BJ (cell line): Measurements from ENCODE around the gene KIF3C. TPM values are rescaled to one million over a fixed set of nuclear protein-coding genes. Genes with fewer than 3 reads are reported as not detected.
"Not testable (repeated sequence)": the region's sequence is repeated elsewhere in the genome, so short reads cannot be mapped to it uniquely, and the experiment has no call there.

Experiments used
- CTCF ChIA-PET: fragments of 350-600 bp; formaldehyde crosslinking; extraction: SDS; loops from one replicate; lab custom pipeline; 2021; ENCODE audit warnings: antibody characterized with exemption, inconsistent platforms; lab: Yijun Ruan, JAX
- POLR2A ChIA-PET: fragments of 300-600 bp; sonication (Branson Sonifier 250); formaldehyde crosslinking; extraction: SDS; loops from one replicate; lab custom pipeline; 2021; ENCODE audit warnings: antibody characterized with exemption; lab: Charles Lee
- DNase-seq: peaks from one replicate; pipeline ENCODE4 v3.0.0-alpha.2; 2011; ENCODE audit warnings: low read depth
- H3K27me3 ChIP-seq: 2 replicates; pipeline ENCODE4 v1.6.0; 2011; ENCODE audit warnings: low read length; ENCODE audit not compliant: control insufficient read depth, insufficient read depth
- H3K36me3 ChIP-seq: 2 replicates; pipeline ENCODE4 v1.5.1; 2011; ENCODE audit warnings: low read length; ENCODE audit not compliant: control insufficient read depth, insufficient read depth
- H3K4me3 ChIP-seq: 2 replicates; pipeline ENCODE4 v1.5.1; 2011; ENCODE audit warnings: low read depth, mild to moderate bottlenecking, control low read depth, low read length
- polyA plus RNA-seq: library from polyadenylated mRNA; depleted of rRNA; stranded (reverse); fragments of >200 nt; gene quantifications from 2 replicates; pipeline ENCODE4 v1.2.3, GENCODE V29; 2011
- TF ChIP-seq, protein P1 (sequence below): IDR thresholded peaks from 2 replicates; pipeline ENCODE4 v1.5.1; 2011; ENCODE audit warnings: low read depth, mild to moderate bottlenecking, control low read depth, inconsistent platforms, low read length, moderate library complexity; ENCODE audit not compliant: insufficient read depth

Gene KIF3C
- polyA plus RNA-seq, 1 experiment: 6.6 TPM

DNA sequence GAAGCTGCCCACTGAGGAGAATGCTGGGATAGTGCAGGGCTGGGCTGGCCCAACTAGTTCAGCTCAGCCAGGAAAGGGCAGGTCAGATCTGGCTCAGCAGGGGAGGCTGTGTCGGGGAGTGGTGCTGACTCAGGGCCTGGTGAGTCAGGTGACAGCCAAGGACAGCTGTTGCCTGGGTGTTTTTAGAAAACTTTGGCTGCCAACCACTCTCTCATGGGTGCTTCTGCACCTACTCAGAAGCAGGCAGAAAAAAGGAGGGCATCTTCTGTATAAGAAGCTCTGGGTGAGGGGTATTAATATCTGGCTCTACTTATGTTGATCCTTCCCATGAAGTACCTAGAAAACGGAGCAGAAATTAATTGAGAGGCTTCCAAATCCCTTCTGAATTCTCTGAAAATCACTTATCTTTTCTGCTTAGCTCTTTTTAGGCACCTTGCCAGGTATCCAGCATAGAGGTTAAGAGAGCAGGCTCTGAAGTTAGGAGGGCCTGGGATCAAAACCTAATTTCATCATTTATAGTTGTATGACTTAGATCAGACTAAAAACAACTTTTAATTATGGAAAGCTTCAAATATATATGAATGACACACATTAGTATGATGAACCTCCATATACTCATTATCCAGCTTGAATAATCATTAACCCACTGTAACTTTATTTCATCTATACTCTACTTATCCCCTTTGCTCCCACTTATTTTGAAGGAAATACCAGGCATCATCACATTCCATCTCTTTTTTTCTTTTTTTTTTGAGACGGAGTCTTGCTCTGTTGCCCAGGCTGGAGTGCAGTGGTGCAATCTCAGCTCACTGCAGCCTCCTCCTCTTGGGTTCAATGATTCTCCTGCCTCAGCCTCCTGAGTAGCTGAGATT lies 36.1 kb upstream of the KIF3C start:
- CTCF ChIA-PET: interaction anchor here (0.6 to 1.1 kb wide), 3 partner anchors 13 to 138 kb away, joined by 3 to 5 read pairs (median 3); no protein-coding TSS in a partner anchor
- POLR2A ChIA-PET: no interaction called here
- H3K27me3 ChIP-seq: no peaks in the 10 kb centered on the region
- no peaks in the 10 kb centered on the region for H3K36me3 ChIP-seq
- no peak overlapping the region for H3K4me3 ChIP-seq
- TF ChIP-seq, protein P1, sequence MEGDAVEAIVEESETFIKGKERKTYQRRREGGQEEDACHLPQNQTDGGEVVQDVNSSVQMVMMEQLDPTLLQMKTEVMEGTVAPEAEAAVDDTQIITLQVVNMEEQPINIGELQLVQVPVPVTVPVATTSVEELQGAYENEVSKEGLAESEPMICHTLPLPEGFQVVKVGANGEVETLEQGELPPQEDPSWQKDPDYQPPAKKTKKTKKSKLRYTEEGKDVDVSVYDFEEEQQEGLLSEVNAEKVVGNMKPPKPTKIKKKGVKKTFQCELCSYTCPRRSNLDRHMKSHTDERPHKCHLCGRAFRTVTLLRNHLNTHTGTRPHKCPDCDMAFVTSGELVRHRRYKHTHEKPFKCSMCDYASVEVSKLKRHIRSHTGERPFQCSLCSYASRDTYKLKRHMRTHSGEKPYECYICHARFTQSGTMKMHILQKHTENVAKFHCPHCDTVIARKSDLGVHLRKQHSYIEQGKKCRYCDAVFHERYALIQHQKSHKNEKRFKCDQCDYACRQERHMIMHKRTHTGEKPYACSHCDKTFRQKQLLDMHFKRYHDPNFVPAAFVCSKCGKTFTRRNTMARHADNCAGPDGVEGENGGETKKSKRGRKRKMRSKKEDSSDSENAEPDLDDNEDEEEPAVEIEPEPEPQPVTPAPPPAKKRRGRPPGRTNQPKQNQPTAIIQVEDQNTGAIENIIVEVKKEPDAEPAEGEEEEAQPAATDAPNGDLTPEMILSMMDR: no peak
- DNase-seq: peak; percentile 36

DNA sequence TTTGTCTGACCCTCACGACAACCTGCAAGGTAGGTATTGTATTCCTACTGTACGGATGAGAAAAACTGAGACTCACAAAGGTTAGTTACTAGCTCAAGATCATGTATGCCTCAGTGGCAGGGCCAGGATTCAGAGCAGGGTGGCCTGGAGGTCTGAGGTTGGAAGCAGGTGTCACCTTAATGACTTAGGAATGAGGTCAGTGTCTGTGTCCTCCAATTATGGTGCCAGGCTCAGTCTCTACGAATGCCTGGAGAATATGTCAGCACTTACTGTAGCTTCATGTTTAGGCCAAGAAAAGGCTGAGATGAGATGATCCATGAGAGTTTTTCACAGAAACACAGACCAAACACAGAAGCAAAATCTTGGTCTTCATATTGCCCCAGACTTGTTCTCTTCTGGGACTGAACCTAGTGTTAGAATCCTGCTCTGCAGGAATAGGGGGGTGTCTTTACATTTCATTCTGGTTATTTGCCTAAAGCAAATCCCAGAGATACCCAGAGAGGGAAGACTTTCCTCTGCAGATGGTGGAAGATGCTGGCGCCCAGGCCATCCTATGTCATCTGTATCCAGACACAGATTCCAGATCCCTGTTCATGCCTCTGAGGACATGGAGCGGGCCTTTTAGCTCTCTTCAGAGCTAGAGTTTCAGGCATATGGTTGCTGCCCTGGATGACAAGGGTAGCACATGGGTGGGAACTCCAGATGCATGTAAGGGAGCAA lies 35.3 kb upstream of the KIF3C start:
- H3K27me3 ChIP-seq: no peaks in the 10 kb centered on the region
- POLR2A ChIA-PET: no interaction called here
- TF ChIP-seq, protein P1: no peak
- no peaks in the 10 kb centered on the region for H3K36me3 ChIP-seq
- CTCF ChIA-PET: interaction anchor here (0.8 to 1.1 kb wide), 3 partner anchors 13 to 70 kb away, joined by 3 to 5 read pairs (median 3); no protein-coding TSS in a partner anchor
- no peak for DNase-seq
- no peak overlapping the region for H3K4me3 ChIP-seq

DNA sequence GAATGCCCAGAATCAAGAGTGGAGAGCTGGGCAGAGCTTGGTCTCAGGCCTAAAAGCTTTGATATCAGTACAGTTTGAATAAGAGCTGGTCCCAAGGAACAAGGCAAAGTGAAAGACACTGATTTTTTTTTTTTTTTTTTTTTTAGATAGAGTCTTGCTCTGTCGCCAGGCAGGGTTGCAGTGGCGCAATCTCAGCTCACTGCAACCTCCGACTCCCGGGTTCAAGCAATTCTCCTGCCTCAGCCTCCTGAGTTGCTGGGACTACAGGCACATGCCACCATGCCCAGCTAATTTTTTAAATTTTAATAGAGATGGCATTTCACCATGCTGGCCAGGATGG lies 34.4 kb upstream of the KIF3C start:
- H3K27me3 ChIP-seq, DNase-seq, H3K36me3 ChIP-seq, H3K4me3 ChIP-seq, POLR2A ChIA-PET: not testable (repeated sequence)
- CTCF ChIA-PET: interaction anchor here (0.8 to 0.9 kb wide), 2 partner anchors 71 to 129 kb away, joined by 3 read pairs; no protein-coding TSS in a partner anchor

DNA sequence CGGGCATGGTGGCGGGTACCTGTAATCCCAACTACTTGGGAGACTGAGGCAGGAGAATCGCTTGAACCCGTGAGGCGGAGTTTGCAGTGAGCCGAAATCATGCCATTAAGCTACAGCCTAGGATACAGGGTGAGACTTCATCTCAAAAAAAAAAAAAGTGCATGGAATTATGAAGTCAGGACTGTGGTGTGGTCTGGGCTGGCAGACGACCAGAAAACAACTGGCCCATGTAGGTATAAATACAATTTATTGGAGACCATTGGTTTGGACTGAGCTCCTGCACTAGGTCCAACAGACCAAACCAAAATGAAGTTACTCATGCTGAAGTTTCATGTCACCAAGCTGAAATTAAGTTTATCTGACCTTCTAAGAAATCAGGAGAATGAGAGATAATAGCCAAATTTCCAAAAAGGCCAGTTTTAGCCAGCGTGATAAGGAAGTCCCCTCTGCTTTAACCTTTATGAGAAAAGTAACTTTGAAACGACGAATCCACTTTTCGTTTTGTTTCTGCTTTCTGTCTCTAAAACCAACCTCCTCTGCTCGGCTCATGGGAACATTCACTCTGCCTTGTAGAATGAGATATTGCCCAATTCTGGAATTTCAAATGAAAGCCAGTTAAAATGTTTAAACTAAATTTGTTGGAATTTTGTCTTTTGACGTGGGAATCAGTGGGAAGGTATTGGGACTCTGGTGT lies 33.9 kb upstream of the KIF3C start:
- POLR2A ChIA-PET: interaction anchor here (0.6 kb wide), 1 partner anchor 27 kb away, joined by 4 read pairs; no protein-coding TSS in a partner anchor

DNA sequence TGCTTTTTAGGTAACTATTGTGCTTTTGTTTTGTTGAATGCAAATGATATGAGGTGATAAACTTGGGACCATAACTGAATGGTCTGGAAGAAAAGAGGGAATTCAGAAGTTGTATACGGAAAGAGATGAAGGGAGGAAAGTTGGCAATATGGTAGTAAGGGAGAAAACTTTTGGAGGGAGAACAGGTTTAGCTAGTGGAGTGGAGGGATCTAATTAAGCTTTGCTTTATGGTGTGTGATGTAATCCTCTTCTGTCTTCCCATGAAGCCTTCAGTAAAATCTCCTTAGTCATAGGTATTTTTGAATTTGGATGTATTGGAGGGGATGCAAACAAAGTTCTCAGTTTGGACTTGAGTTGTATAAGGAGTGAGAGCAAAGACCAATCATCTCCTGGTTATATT lies 31.4 kb upstream of the KIF3C start:
- no peak overlapping the region for H3K4me3 ChIP-seq
- DNase-seq: no peak
- ChIA-PET CTCF (no interaction called here), POLR2A (no interaction called here)
- no peaks in the 10 kb centered on the region for H3K27me3 ChIP-seq
- TF ChIP-seq, protein P1: no peak
- no peaks in the 10 kb centered on the region for H3K36me3 ChIP-seq

More for the DNA sequence above, 33.9 kb upstream of the KIF3C start:
- no peak for DNase-seq
- Histone ChIP-seq H3K27me3 (no peaks in the 10 kb centered on the region), H3K4me3 (no peak overlapping the region), H3K36me3 (no peaks in the 10 kb centered on the region)
- CTCF ChIA-PET: interaction anchor here (0.8 kb wide), 1 partner anchor 129 kb away, joined by 3 read pairs; no protein-coding TSS in a partner anchor
- TF ChIP-seq, protein P1: no peak
